HEK293 (cell line): ENCODE data around the gene MOCS3.

ENCODE experiments used
- CTCF ChIA-PET: fragments of 350-600 bp; formaldehyde crosslinking; extraction: SDS; loops from one replicate; lab custom pipeline; 2021; ENCODE audit warnings: antibody characterized with exemption; lab: Yijun Ruan, JAX
- POLR2A ChIA-PET: fragments of 300-600 bp; formaldehyde crosslinking; extraction: SDS; loops from one replicate; lab custom pipeline; 2020; ENCODE audit warnings: antibody characterized with exemption, inconsistent platforms; lab: Yijun Ruan, JAX
- H3K27ac ChIP-seq: fragments of 200-500 bp; sonication (Bioruptor generic); 2 replicates; pipeline ENCODE4 v1.5.1; 2014; ENCODE audit warnings: low read depth, low read length, control low read depth, inconsistent platforms; ENCODE audit errors: extremely low read depth
- H3K36me3 ChIP-seq, 2 experiments: fragments of 200-500 bp in 1 of 2; sonication (Bioruptor generic) in 1 of 2; 1 replicate in 1 of 2; 2 replicates in 1 of 2; pipeline ENCODE4 v1.5.1; 2014 to 2017; ENCODE audit warnings: inconsistent platforms in 2 of 2, low read length in 2 of 2; ENCODE audit not compliant: control insufficient read depth in 2 of 2, insufficient read depth in 1 of 2
- H3K4me1 ChIP-seq: fragments of 200-500 bp; sonication (Bioruptor generic); 2 replicates; pipeline ENCODE4 v1.5.1; 2014; ENCODE audit warnings: mild to moderate bottlenecking, low read length, inconsistent platforms; ENCODE audit not compliant: control insufficient read depth, insufficient read depth
- H3K4me3 ChIP-seq: 2 replicates; pipeline ENCODE4 v1.5.1; 2011; ENCODE audit warnings: low read depth, mild to moderate bottlenecking, control low read depth, low read length, moderate library complexity
- H3K9me3 ChIP-seq: fragments of 200-500 bp; sonication (Bioruptor generic); 2 replicates; pipeline ENCODE4 v1.5.1; 2014; ENCODE audit warnings: low read depth, low read length, inconsistent platforms; ENCODE audit not compliant: control insufficient read depth, insufficient read depth
- BCL11A ChIP-seq: fragments of 450-650 bp; formaldehyde crosslinking; IDR thresholded peaks from 2 replicates; pipeline ENCODE4 v1.5.1; 2016; ENCODE audit warnings: low read depth, missing biosample characterization, missing genetic modification characterization
- GFI1B ChIP-seq: fragments of 450-650 bp; formaldehyde crosslinking; IDR thresholded peaks from 2 replicates; pipeline ENCODE4 v1.5.1; 2016; ENCODE audit warnings: missing biosample characterization, missing genetic modification characterization
- OSR2 ChIP-seq: fragments of 450-650 bp; formaldehyde crosslinking; IDR thresholded peaks from 2 replicates; pipeline ENCODE4 v1.5.1; 2016; ENCODE audit warnings: missing biosample characterization, missing genetic modification characterization
- ZNF155 ChIP-seq: fragments of 450-650 bp; formaldehyde crosslinking; IDR thresholded peaks from 2 replicates; pipeline ENCODE4 v1.5.1; 2016; ENCODE audit warnings: missing biosample characterization, missing genetic modification characterization
- ZNF350 ChIP-seq: fragments of 450-650 bp; formaldehyde crosslinking; IDR thresholded peaks from 2 replicates; pipeline ENCODE4 v1.5.0; 2017; ENCODE audit warnings: missing biosample characterization, mild to moderate bottlenecking, missing genetic modification characterization
- ZNF510 ChIP-seq: fragments of 450-650 bp; formaldehyde crosslinking; IDR thresholded peaks from 2 replicates; pipeline ENCODE4 v1.5.1; 2018; ENCODE audit warnings: mild to moderate bottlenecking, missing genetic modification characterization, missing biosample characterization; ENCODE audit not compliant: insufficient replicate concordance
- ZNF549 ChIP-seq: fragments of 450-650 bp; IDR thresholded peaks from 2 replicates; pipeline ENCODE4 v1.5.1; 2018; ENCODE audit warnings: missing biosample characterization, missing genetic modification characterization, mild to moderate bottlenecking, inconsistent platforms, moderate library complexity
- ZNF658 ChIP-seq: fragments of 450-650 bp; formaldehyde crosslinking; IDR thresholded peaks from 2 replicates; pipeline ENCODE4; 2016; ENCODE audit warnings: missing biosample characterization, missing genetic modification characterization
- ZNF660 ChIP-seq: fragments of 450-650 bp; IDR thresholded peaks from 2 replicates; pipeline ENCODE4 v1.5.1; 2018; ENCODE audit warnings: missing biosample characterization, mild to moderate bottlenecking, missing genetic modification characterization
- ZNF670 ChIP-seq: fragments of 450-650 bp; formaldehyde crosslinking; IDR thresholded peaks from 2 replicates; pipeline ENCODE4 v1.5.1; 2016; ENCODE audit warnings: missing biosample characterization, missing genetic modification characterization, low read depth
- ZNF747 ChIP-seq: fragments of 450-650 bp; formaldehyde crosslinking; IDR thresholded peaks from 2 replicates; pipeline ENCODE4 v1.5.1; 2016; ENCODE audit warnings: missing biosample characterization, missing genetic modification characterization
- TF ChIP-seq, protein P1 (sequence below): fragments of 450-650 bp; formaldehyde crosslinking; IDR thresholded peaks from 2 replicates; pipeline ENCODE4 v1.5.1; 2016; ENCODE audit warnings: missing biosample characterization, missing genetic modification characterization, borderline replicate concordance
- TF ChIP-seq, protein P2 (sequence below): fragments of 450-650 bp; formaldehyde crosslinking; IDR thresholded peaks from 2 replicates; pipeline ENCODE4 v1.5.1; 2016; ENCODE audit warnings: missing biosample characterization, missing genetic modification characterization
- TF ChIP-seq, protein P3 (sequence below): fragments of 450-650 bp; formaldehyde crosslinking; IDR thresholded peaks from 2 replicates; pipeline ENCODE4 v1.5.1; 2017; ENCODE audit warnings: missing biosample characterization, missing genetic modification characterization

MOCS3 gene

DNA sequence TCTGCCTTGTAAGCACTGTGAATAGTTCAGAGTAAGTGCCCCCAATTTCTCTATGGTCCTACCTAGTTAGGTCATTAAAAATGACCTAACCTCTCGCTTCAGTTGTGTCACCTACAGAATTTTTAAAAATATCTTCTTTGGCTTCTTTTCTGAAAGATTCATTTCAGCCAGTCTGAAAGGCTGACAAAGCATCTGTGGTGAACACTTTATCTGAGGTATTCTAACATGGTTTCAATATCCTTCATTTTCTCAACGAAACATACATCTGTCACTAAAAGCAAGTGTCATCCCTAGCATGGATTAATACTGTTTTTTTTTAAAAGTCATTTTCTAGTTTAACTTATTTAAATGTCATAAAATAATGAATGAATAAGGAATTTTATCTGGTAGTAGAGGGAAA is 5.4 kb upstream of the MOCS3 start:
- Histone ChIP-seq H3K4me1 (no peaks in the 10 kb centered on the region), H3K36me3 (peaks cover 46 to 63% of the 10 kb centered on the region in 2 experiments), H3K9me3 (no peaks in the 10 kb centered on the region), H3K27ac (no peak overlapping the region), H3K4me3 (no peak overlapping the region)
- ChIA-PET POLR2A (no interaction called here), CTCF (no interaction called here)
- no peak for TF ChIP-seq GFI1B (tag by site-specific recombination)
- TF ChIP-seq ZNF155: no peak
- TF ChIP-seq ZNF670: no peak

DNA sequence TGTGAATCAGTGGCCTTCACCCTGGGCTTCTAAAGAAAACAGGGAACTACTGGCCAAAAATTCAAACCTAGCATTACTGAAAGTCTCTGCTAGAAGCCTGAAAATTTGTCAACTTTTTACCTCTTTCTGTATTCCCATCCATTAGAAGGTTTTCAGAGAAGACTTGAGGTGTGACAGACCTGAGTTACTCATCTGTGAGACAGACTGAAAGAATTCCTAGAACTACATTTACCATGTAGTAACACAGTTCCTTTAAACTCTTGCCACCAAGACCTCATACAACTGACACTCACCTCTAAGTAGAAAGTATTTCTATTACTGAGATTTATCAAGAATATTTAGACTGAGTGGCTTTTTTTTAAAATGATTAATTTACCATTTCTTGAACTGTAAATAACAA is 4.8 kb upstream of the MOCS3 start:
- Histone ChIP-seq H3K4me1 (no peaks in the 10 kb centered on the region), H3K4me3 (no peak overlapping the region), H3K27ac (no peak overlapping the region), H3K9me3 (no peaks in the 10 kb centered on the region), H3K36me3 (peaks cover 43 to 57% of the 10 kb centered on the region in 2 experiments)
- ChIA-PET POLR2A (no interaction called here), CTCF (no interaction called here)
- TF ChIP-seq ZNF658 (no peak), ZNF549 (tag by site-specific recombination) (no peak), ZNF510 (tag by site-specific recombination) (no peak)
- TF ChIP-seq, protein P1, sequence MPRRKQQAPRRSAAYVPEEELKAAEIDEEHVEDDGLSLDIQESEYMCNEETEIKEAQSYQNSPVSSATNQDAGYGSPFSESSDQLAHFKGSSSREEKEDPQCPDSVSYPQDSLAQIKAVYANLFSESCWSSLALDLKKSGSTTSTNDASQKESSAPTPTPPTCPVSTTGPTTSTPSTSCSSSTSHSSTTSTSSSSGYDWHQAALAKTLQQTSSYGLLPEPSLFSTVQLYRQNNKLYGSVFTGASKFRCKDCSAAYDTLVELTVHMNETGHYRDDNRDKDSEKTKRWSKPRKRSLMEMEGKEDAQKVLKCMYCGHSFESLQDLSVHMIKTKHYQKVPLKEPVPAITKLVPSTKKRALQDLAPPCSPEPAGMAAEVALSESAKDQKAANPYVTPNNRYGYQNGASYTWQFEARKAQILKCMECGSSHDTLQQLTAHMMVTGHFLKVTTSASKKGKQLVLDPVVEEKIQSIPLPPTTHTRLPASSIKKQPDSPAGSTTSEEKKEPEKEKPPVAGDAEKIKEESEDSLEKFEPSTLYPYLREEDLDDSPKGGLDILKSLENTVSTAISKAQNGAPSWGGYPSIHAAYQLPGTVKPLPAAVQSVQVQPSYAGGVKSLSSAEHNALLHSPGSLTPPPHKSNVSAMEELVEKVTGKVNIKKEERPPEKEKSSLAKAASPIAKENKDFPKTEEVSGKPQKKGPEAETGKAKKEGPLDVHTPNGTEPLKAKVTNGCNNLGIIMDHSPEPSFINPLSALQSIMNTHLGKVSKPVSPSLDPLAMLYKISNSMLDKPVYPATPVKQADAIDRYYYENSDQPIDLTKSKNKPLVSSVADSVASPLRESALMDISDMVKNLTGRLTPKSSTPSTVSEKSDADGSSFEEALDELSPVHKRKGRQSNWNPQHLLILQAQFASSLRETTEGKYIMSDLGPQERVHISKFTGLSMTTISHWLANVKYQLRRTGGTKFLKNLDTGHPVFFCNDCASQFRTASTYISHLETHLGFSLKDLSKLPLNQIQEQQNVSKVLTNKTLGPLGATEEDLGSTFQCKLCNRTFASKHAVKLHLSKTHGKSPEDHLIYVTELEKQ (tag by site-specific recombination): no peak

DNA sequence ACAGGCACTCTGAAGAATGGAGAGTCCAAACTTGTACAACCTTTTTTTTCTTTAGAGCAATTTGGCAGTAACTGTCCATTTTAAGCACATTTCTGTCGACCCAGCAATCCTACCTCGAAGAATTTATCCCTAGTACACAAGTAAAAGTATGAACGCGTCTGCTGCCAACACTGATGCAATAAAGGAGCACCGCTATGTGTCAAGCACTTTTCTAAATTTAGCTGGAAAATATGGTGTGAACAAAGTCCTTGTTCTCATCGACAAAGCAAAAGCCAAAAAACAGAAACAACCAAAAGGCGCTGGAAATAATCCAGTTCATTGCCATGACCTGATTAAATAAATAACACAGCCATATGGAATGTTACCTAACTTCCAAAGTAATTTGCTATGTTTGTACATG is 1.3 kb upstream of the MOCS3 start:
- H3K36me3 ChIP-seq: peaks cover 17 to 46% of the 10 kb centered on the region in 2 experiments
- peaks cover 2% of the 10 kb centered on the region; the same call in 1 of the 2 replicates for H3K4me1 ChIP-seq
- ChIA-PET POLR2A (interaction anchor here (1.5 to 2.6 kb wide), 4 partner anchors 10 to 166 kb away, joined by 5 to 35 read pairs (median 9); partner anchors contain the start of genes ADNP and BCAS4), CTCF (interaction anchor here (0.8 to 2.2 kb wide), 5 partner anchors 24 to 167 kb away, joined by 4 to 7 read pairs (median 5); partner anchors contain the start of gene ADNP)
- peak overlapping the region; percentile 100 for H3K4me3 ChIP-seq
- no peak for TF ChIP-seq OSR2 (tag by site-specific recombination)
- TF ChIP-seq, protein P2, sequence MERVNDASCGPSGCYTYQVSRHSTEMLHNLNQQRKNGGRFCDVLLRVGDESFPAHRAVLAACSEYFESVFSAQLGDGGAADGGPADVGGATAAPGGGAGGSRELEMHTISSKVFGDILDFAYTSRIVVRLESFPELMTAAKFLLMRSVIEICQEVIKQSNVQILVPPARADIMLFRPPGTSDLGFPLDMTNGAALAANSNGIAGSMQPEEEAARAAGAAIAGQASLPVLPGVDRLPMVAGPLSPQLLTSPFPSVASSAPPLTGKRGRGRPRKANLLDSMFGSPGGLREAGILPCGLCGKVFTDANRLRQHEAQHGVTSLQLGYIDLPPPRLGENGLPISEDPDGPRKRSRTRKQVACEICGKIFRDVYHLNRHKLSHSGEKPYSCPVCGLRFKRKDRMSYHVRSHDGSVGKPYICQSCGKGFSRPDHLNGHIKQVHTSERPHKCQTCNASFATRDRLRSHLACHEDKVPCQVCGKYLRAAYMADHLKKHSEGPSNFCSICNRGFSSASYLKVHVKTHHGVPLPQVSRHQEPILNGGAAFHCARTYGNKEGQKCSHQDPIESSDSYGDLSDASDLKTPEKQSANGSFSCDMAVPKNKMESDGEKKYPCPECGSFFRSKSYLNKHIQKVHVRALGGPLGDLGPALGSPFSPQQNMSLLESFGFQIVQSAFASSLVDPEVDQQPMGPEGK: no peak
- no peak for TF ChIP-seq ZNF747 (tag by site-specific recombination)
- no peak for TF ChIP-seq ZNF660 (tag by site-specific recombination)
- TF ChIP-seq, protein P3, sequence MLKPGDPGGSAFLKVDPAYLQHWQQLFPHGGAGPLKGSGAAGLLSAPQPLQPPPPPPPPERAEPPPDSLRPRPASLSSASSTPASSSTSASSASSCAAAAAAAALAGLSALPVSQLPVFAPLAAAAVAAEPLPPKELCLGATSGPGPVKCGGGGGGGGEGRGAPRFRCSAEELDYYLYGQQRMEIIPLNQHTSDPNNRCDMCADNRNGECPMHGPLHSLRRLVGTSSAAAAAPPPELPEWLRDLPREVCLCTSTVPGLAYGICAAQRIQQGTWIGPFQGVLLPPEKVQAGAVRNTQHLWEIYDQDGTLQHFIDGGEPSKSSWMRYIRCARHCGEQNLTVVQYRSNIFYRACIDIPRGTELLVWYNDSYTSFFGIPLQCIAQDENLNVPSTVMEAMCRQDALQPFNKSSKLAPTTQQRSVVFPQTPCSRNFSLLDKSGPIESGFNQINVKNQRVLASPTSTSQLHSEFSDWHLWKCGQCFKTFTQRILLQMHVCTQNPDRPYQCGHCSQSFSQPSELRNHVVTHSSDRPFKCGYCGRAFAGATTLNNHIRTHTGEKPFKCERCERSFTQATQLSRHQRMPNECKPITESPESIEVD (tag by site-specific recombination): 0 out of 2 replicates have a peak, but pooled peaks have one; percentile 18
- no peak for TF ChIP-seq ZNF350 (tag by site-specific recombination)
- TF ChIP-seq BCL11A (tag by site-specific recombination): no peak
- no peak overlapping the region for H3K27ac ChIP-seq
- H3K9me3 ChIP-seq: no peaks in the 10 kb centered on the region
